IMR-90 (cell line): ENCODE data around the gene DENND5A. TPM values are rescaled to one million over a fixed set of nuclear protein-coding genes. Genes with fewer than 3 reads are reported as not detected.

Source experiments
- ATAC-seq: fragments of 200-7000 bp; cut with Tn5 transposase; 2 replicates; pipeline ENCODE4 v1.9.1; 2020; ENCODE audit warnings: low read depth, mild to moderate bottlenecking, moderate library complexity
- BruUV-seq: library from RNA; stranded (reverse); fragments of 400-500 nt; replicated peaks from 2 replicates; lab custom pipeline; 2021; lab: Mats Ljungman, UMichigan
- CTCF ChIA-PET: fragments of 300-600 bp; formaldehyde crosslinking; extraction: SDS; loops from one replicate; lab custom pipeline; 2021; ENCODE audit warnings: antibody characterized with exemption; lab: Yijun Ruan, JAX
- POLR2A ChIA-PET: fragments of 300-600 bp; sonication (Branson Sonifier 250); formaldehyde crosslinking; loops from one replicate; lab custom pipeline; 2022; ENCODE audit warnings: antibody characterized with exemption; ENCODE audit not compliant: unreplicated experiment; lab: Charles Lee
- DNase-seq: peaks from one replicate; pipeline ENCODE4 v3.0.0; 2013
- H2AFZ ChIP-seq: replicated peaks from 2 replicates; pipeline ENCODE3; 2013; ENCODE audit warnings: low read length, mild to moderate bottlenecking; ENCODE audit not compliant: poor library complexity
- H2AK5ac ChIP-seq: 2 replicates; pipeline ENCODE4 v1.6.1; 2013; ENCODE audit warnings: low read depth, low read length, inconsistent platforms
- H2AK9ac ChIP-seq: replicated peaks from 2 replicates; pipeline ENCODE3; 2013; ENCODE audit warnings: mild to moderate bottlenecking, low read depth, low read length, moderate library complexity; ENCODE audit not compliant: poor library complexity
- H2BK120ac ChIP-seq: 2 replicates; pipeline ENCODE4 v1.6.1; 2013; ENCODE audit warnings: low read depth, low read length, inconsistent platforms
- H2BK15ac ChIP-seq: 3 replicates; pipeline ENCODE4 v1.6.1; 2013; ENCODE audit warnings: low read depth, low read length, inconsistent platforms
- H2BK20ac ChIP-seq: 2 replicates; pipeline ENCODE4 v1.6.1; 2013; ENCODE audit warnings: low read depth, mild to moderate bottlenecking, inconsistent platforms, low read length, moderate library complexity
- H2BK5ac ChIP-seq: 2 replicates; pipeline ENCODE4 v1.6.1; 2013; ENCODE audit warnings: mild to moderate bottlenecking, low read depth, low read length, inconsistent platforms; ENCODE audit not compliant: poor library complexity, severe bottlenecking
- H3K14ac ChIP-seq: replicated peaks from 2 replicates; pipeline ENCODE4 v1.6.1; 2013; ENCODE audit warnings: low read depth, low read length, inconsistent platforms
- H3K18ac ChIP-seq: 2 replicates; pipeline ENCODE4 v1.6.1; 2013; ENCODE audit warnings: low read depth, low read length, control low read depth
- H3K23ac ChIP-seq: 2 replicates; pipeline ENCODE4 v1.6.1; 2013; ENCODE audit warnings: low read depth, low read length, inconsistent platforms
- H3K27ac ChIP-seq: 2 replicates; pipeline ENCODE4 v1.5.1; 2013; ENCODE audit warnings: mild to moderate bottlenecking, control low read depth, low read length; ENCODE audit not compliant: insufficient read depth
- H3K27me3 ChIP-seq: 2 replicates; pipeline ENCODE4 v1.6.1; 2013; ENCODE audit warnings: low read length; ENCODE audit not compliant: control insufficient read depth, insufficient read depth
- H3K36me3 ChIP-seq: 2 replicates; pipeline ENCODE4 v1.6.1; 2013; ENCODE audit warnings: low read length, mixed read lengths; ENCODE audit not compliant: control insufficient read depth, insufficient read depth
- H3K4ac ChIP-seq: 2 replicates; pipeline ENCODE4 v1.6.1; 2013; ENCODE audit warnings: low read depth, low read length, inconsistent platforms
- H3K4me1 ChIP-seq: 2 replicates; pipeline ENCODE4 v1.6.1; 2013; ENCODE audit warnings: low read length, mixed read lengths; ENCODE audit not compliant: control insufficient read depth, insufficient read depth
- H3K4me2 ChIP-seq: 2 replicates; pipeline ENCODE4 v1.6.1; 2013; ENCODE audit warnings: low read depth, mild to moderate bottlenecking, control low read depth, low read length, moderate library complexity
- H3K4me3 ChIP-seq: 2 replicates; pipeline ENCODE4 v1.5.1; 2013; ENCODE audit warnings: low read depth, mild to moderate bottlenecking, control low read depth, low read length, moderate library complexity; ENCODE audit not compliant: insufficient read depth
- H3K56ac ChIP-seq: 2 replicates; pipeline ENCODE4 v1.6.1; 2013; ENCODE audit warnings: low read length, inconsistent platforms; ENCODE audit not compliant: insufficient read depth; ENCODE audit errors: extremely low read depth
- H3K79me1 ChIP-seq, 2 experiments: 2 replicates each; pipeline ENCODE4 v1.6.1; 2013; ENCODE audit warnings: low read length in 2 of 2, inconsistent platforms in 1 of 2, low read depth in 1 of 2
- H3K9ac ChIP-seq: 2 replicates; pipeline ENCODE4 v1.6.1; 2013; ENCODE audit warnings: low read depth, low read length, control low read depth
- H3K9me1 ChIP-seq: 2 replicates; pipeline ENCODE4 v1.6.1; 2013; ENCODE audit warnings: low read length, inconsistent platforms; ENCODE audit not compliant: insufficient read depth
- H3K9me3 ChIP-seq: 2 replicates; pipeline ENCODE4 v1.6.1; 2013; ENCODE audit warnings: low read length; ENCODE audit not compliant: control insufficient read depth, insufficient read depth
- H4K20me1 ChIP-seq: 2 replicates; pipeline ENCODE4 v1.6.1; 2013; ENCODE audit warnings: low read length, inconsistent platforms; ENCODE audit not compliant: insufficient read depth
- H4K5ac ChIP-seq: 2 replicates; pipeline ENCODE4 v1.6.1; 2013; ENCODE audit warnings: mild to moderate bottlenecking, low read depth, low read length, control low read depth
- H4K8ac ChIP-seq, 2 experiments: 2 replicates each; pipeline ENCODE4 v1.6.1; 2013; ENCODE audit warnings: low read depth in 2 of 2, low read length in 2 of 2, control low read depth in 1 of 2, inconsistent platforms in 1 of 2
- H4K91ac ChIP-seq: 2 replicates; pipeline ENCODE4 v1.6.1; 2013; ENCODE audit warnings: low read depth, low read length, inconsistent platforms; ENCODE audit not compliant: insufficient read depth
- BHLHE40 ChIP-seq: fragments of 150-350 bp; IDR thresholded peaks from 2 replicates; pipeline ENCODE4 v1.6.1; 2016; ENCODE audit warnings: mild to moderate bottlenecking, low read depth, low read length
- CEBPB ChIP-seq: IDR thresholded peaks from 2 replicates; pipeline ENCODE4 v1.6.1; 2012; ENCODE audit warnings: low read depth, low read length, improper control_type of control experiment
- CHD1 ChIP-seq: IDR thresholded peaks from 2 replicates; pipeline ENCODE4 v1.6.1; 2012; ENCODE audit warnings: low read depth, low read length, improper control_type of control experiment
- CTCF ChIP-seq: conservative IDR thresholded peaks from 2 replicates; pipeline ENCODE4 v1.5.1; 2012; ENCODE audit warnings: mild to moderate bottlenecking, low read depth, low read length, improper control_type of control experiment
- ELK1 ChIP-seq: fragments of 150-350 bp; IDR thresholded peaks from 2 replicates; pipeline ENCODE4 v1.6.1; 2016; ENCODE audit warnings: low read depth, mild to moderate bottlenecking, low read length, moderate library complexity, borderline replicate concordance
- FOS ChIP-seq: fragments of 150-350 bp; IDR thresholded peaks from 2 replicates; pipeline ENCODE4 v1.6.1; 2016; ENCODE audit warnings: low read depth, low read length
- MAFK ChIP-seq: IDR thresholded peaks from 2 replicates; pipeline ENCODE4 v1.6.1; 2012; ENCODE audit warnings: low read depth, low read length, improper control_type of control experiment
- MAZ ChIP-seq: IDR thresholded peaks from 2 replicates; pipeline ENCODE4 v1.6.1; 2012; ENCODE audit warnings: low read depth, mild to moderate bottlenecking, low read length, improper control_type of control experiment, moderate library complexity, borderline replicate concordance
- MXI1 ChIP-seq: IDR thresholded peaks from 2 replicates; pipeline ENCODE4 v1.6.1; 2012; ENCODE audit warnings: low read depth, mild to moderate bottlenecking, low read length, moderate library complexity, borderline replicate concordance
- NFE2L2 ChIP-seq: fragments of 150-350 bp; IDR thresholded peaks from 2 replicates; pipeline ENCODE4 v1.6.1; 2016; ENCODE audit warnings: low read depth, mild to moderate bottlenecking, low read length
- POLR2A ChIP-seq: IDR thresholded peaks from 2 replicates; pipeline ENCODE4 v1.6.1; 2012; ENCODE audit warnings: mild to moderate bottlenecking, low read depth, low read length
- RAD21 ChIP-seq: IDR thresholded peaks from 2 replicates; pipeline ENCODE4 v1.6.1; 2012; ENCODE audit warnings: low read length, improper control_type of control experiment
- RCOR1 ChIP-seq: IDR thresholded peaks from 2 replicates; pipeline ENCODE4 v1.6.1; 2012; ENCODE audit warnings: mild to moderate bottlenecking, low read length, improper control_type of control experiment; ENCODE audit not compliant: insufficient replicate concordance
- RFX5 ChIP-seq: IDR thresholded peaks from 2 replicates; pipeline ENCODE4 v1.8.0; 2012; ENCODE audit warnings: low read depth, mild to moderate bottlenecking, low read length, moderate library complexity
- SMC3 ChIP-seq: fragments of 150-350 bp; IDR thresholded peaks from 2 replicates; pipeline ENCODE4 v1.6.1; 2016; ENCODE audit warnings: low read depth, mild to moderate bottlenecking, antibody characterized with exemption, low read length, moderate library complexity
- USF2 ChIP-seq: fragments of 150-350 bp; IDR thresholded peaks from 2 replicates; pipeline ENCODE4 v1.6.1; 2017; ENCODE audit warnings: mild to moderate bottlenecking, antibody characterized with exemption, low read length, low read depth
- WGBS, 2 experiments: methylation state at CpG; one replicate each; pipeline versions ENCODE4 v1.1.5 to v1.1.7; 2013; ENCODE audit warnings: missing lambda C conversion rate in 2 of 2; ENCODE audit not compliant: insufficient read length in 1 of 2; ENCODE audit errors: extremely low coverage in 2 of 2; 5-methylcytosine and 5-hydroxymethylcytosine counted together
- dilution Hi-C: fragments of 300-500 bp; cut with HindIII; formaldehyde crosslinking; loops from one replicate; pipeline ENCODE4 v1.14.3; 2018; ENCODE audit warnings: low sequenced_read_pairs; ENCODE audit not compliant: unreplicated experiment
- in situ Hi-C: fragments of 300-500 bp; cut with MboI; formaldehyde crosslinking; loops from 3 replicates; pipeline ENCODE4 v1.14.3; 2019; ENCODE audit warnings: low sequenced_read_pairs, inconsistent platforms, mixed read lengths
- intact Hi-C: fragments of 100-400 bp; cut with micrococcal nuclease; formaldehyde crosslinking; loops from 2 replicates; pipeline ENCODE4 v1.10.0; 2022
- polyA plus RNA-seq, 3 experiments: library from polyadenylated mRNA; depleted of rRNA; stranded (reverse); fragments of >200 nt; gene quantifications; 2 replicates each; pipeline ENCODE4 v1.2.3, GENCODE V29; 2012; ENCODE audit warnings: low replicate concordance in 1 of 3
- total RNA-seq: library from RNA; depleted of rRNA; stranded (reverse); fragments of >200 nt; gene quantifications from 2 replicates; pipeline ENCODE4 v1.2.3, GENCODE V29; 2012

The DENND5A gene
- total and polyA plus RNA-seq, 2 of the 4 experiments (the other 2 are of a cell fraction) = 179 to 192 TPM

- H3K9me1 ChIP-seq = peaks cover 16% of the 10 kb centered on the region
- no peak overlapping the region for H3K56ac ChIP-seq
- H3K4me2 ChIP-seq = no peak overlapping the region
- H3K4ac ChIP-seq = peak overlapping the region; percentile 5; the same call in 1 of the 2 replicates
- H2BK5ac ChIP-seq = peak overlapping the region; percentile 5
- no peak overlapping the region for H2AK5ac ChIP-seq
- H3K14ac ChIP-seq = peak overlapping the region; percentile 68; the same call in 1 of the 2 replicates
- no peak overlapping the region for H2AFZ ChIP-seq
- BruUV-seq = no TSS peak
- in situ Hi-C loops (no loop called here), intact Hi-C loops (no loop called here), dilution Hi-C loops (no loop called here)
- no peak for ATAC-seq
- H2BK15ac ChIP-seq = no peak overlapping the region
- H3K27ac ChIP-seq = no peak overlapping the region
- H2AK9ac ChIP-seq = no peak overlapping the region
- H3K18ac ChIP-seq = 0 out of 2 replicates have a peak overlapping the region, but pooled peaks have one; percentile 10
- no peak overlapping the region for H4K91ac ChIP-seq
- no peak overlapping the region for H3K23ac ChIP-seq
- H3K9ac ChIP-seq = no peak overlapping the region
- no peaks in the 10 kb centered on the region for H3K36me3 ChIP-seq
- no peak for TF ChIP-seq MAZ
- TF ChIP-seq POLR2A = no peak
- TF ChIP-seq CTCF = no peak
- no peak for TF ChIP-seq RAD21
- TF ChIP-seq MXI1 = no peak
- TF ChIP-seq ELK1 = no peak
- TF ChIP-seq RFX5 = no peak
- no peak for TF ChIP-seq CHD1
- no peak for TF ChIP-seq CEBPB
- TF ChIP-seq RCOR1 = no peak
- no peak for TF ChIP-seq NFE2L2
- no peak for TF ChIP-seq MAFK
- TF ChIP-seq SMC3 = no peak
- TF ChIP-seq FOS = no peak
- no peak for TF ChIP-seq BHLHE40
- no peak for TF ChIP-seq USF2
- H4K5ac ChIP-seq = no peak overlapping the region
- peaks cover 17% of the 10 kb centered on the region for H3K4me1 ChIP-seq
- no CpG with 5 or more reads among the region's 1 CpG for WGBS, 2 experiments
- H3K4me3 ChIP-seq = no peak overlapping the region
- H2BK120ac ChIP-seq = no peak overlapping the region
- peaks cover 69% of the 10 kb centered on the region for H4K20me1 ChIP-seq
- no peaks in the 10 kb centered on the region for H3K27me3 ChIP-seq
- ChIA-PET CTCF (interaction anchor here (0.7 kb wide), 1 partner anchor 36 kb away, joined by 3 read pairs; no protein-coding TSS in a partner anchor), POLR2A (no interaction called here)
- H2BK20ac ChIP-seq = peak overlapping the region; percentile 65; the same call in 1 of the 2 replicates
- no peak overlapping the region for H4K8ac ChIP-seq
- H3K9me3 ChIP-seq = no peaks in the 10 kb centered on the region
- H3K79me1 ChIP-seq = peaks cover 31 to 81% of the 10 kb centered on the region in 2 experiments
- DNase-seq = peak; percentile 48
These were observed 54.2 kb downstream of the DENND5A start for GRCh38 chr11:9210922-9211320.
